GM04503 (cell line): ENCODE results near the gene MEN1.

Source experiments
- DNase-seq: peaks from one replicate; pipeline ENCODE4 v3.0.0-alpha.2; 2012; ENCODE audit warnings: low read depth

MEN1 gene

GRCh38 chr11:64762277-64762673 lies 48.1 kb downstream of the MEN1 start:
- DNase-seq: no peak

- no peak for DNase-seq
Measured at GRCh38 chr11:64760759-64761420, 49.5 kb downstream of the MEN1 start.

- DNase-seq: no peak
Measured at GRCh38 chr11:64759722-64760719, 50.3 kb downstream of the MEN1 start, which contains the start of gene PYGM. TSS of gene PYGM (minus strand) at chr11:64759974. CDS start at chr11:64759898, 76 bp downstream.

GRCh38 chr11:64759131-64759721 lies 51.1 kb downstream of the MEN1 start:
- DNase-seq: no peak

- DNase-seq: no peak
Measured at GRCh38 chr11:64758330-64759079, 51.8 kb downstream of the MEN1 start.

- DNase-seq: no peak
Measured at GRCh38 chr11:64757549-64758329, 52.6 kb downstream of the MEN1 start.

GRCh38 chr11:64755681-64756361 lies 54.5 kb downstream of the MEN1 start:
- no peak for DNase-seq

GRCh38 chr11:64754919-64755662 lies 55.3 kb downstream of the MEN1 start:
- DNase-seq: no peak

- no peak for DNase-seq
Measured at GRCh38 chr11:64754124-64754918, 56.0 kb downstream of the MEN1 start.
